H1 (cell line): ENCODE data around the gene NOTCH4. TPM values are rescaled to one million over a fixed set of nuclear protein-coding genes. Genes with fewer than 3 reads are reported as not detected.

Experiments used
- CTCF ChIA-PET: fragments of 300-600 bp; sonication (Branson Sonifier 250); formaldehyde crosslinking; loops from one replicate; lab custom pipeline; 2021; ENCODE audit not compliant: partially characterized antibody; lab: Charles Lee
- POLR2A ChIA-PET: fragments of 300-600 bp; sonication (Branson Sonifier 250); formaldehyde crosslinking; loops from one replicate; lab custom pipeline; 2021; ENCODE audit warnings: inconsistent platforms; ENCODE audit not compliant: partially characterized antibody; lab: Charles Lee
- DNase-seq, 2 experiments: peaks; one replicate each; pipeline versions ENCODE4 v3.0.0 to v3.0.0-alpha.2; 2010 to 2022; ENCODE audit warnings: low spot score in 2 of 2, low read depth in 1 of 2, mixed read lengths in 1 of 2
- FAIRE-seq: peaks from 2 replicates; lab custom pipeline; 2011; peaks lifted over from hg19 to GRCh38; lab: Jason Lieb, UNC
- H2AFZ ChIP-seq: 2 replicates; pipeline ENCODE4 v1.8.1; 2012; ENCODE audit warnings: low read length, inconsistent platforms
- H2AK5ac ChIP-seq: 2 replicates; pipeline ENCODE4 v1.6.1; 2013; ENCODE audit warnings: low read depth, low read length
- H2BK120ac ChIP-seq: replicated peaks from 2 replicates; pipeline ENCODE3; 2013; ENCODE audit warnings: low read depth, low read length, inconsistent platforms
- H2BK12ac ChIP-seq: 2 replicates; pipeline ENCODE4 v1.6.1; 2013; ENCODE audit warnings: low read depth, low read length
- H2BK15ac ChIP-seq: 2 replicates; pipeline ENCODE4 v1.6.1; 2013; ENCODE audit warnings: low read length
- H2BK20ac ChIP-seq: 2 replicates; pipeline ENCODE4 v1.6.1; 2013; ENCODE audit warnings: low read length
- H2BK5ac ChIP-seq: 2 replicates; pipeline ENCODE4 v1.6.1; 2013; ENCODE audit warnings: low read depth, low read length
- H3K14ac ChIP-seq: 2 replicates; pipeline ENCODE4 v1.6.1; 2013; ENCODE audit warnings: inconsistent platforms; ENCODE audit not compliant: insufficient read length
- H3K18ac ChIP-seq: 2 replicates; pipeline ENCODE4 v1.6.1; 2013; ENCODE audit warnings: low read length; ENCODE audit errors: extremely low read depth
- H3K23ac ChIP-seq: 2 replicates; pipeline ENCODE4 v1.6.1; 2013; ENCODE audit warnings: inconsistent platforms; ENCODE audit not compliant: insufficient read length
- H3K23me2 ChIP-seq: 2 replicates; pipeline ENCODE4 v1.6.1; 2013; ENCODE audit warnings: low read depth, low read length
- H3K27ac ChIP-seq: 2 replicates; pipeline ENCODE4 v1.6.1; 2011; ENCODE audit warnings: low read depth, low read length, inconsistent platforms
- H3K27me3 ChIP-seq, 4 experiments: replicated peaks in 1 of 4; 1 replicate in 1 of 4; 2 replicates in 3 of 4; pipeline versions ENCODE4 v1.6.1 to v1.8.1; 2011 to 2013; ENCODE audit warnings: low read length in 3 of 4, mild to moderate bottlenecking in 3 of 4, inconsistent platforms in 2 of 4, mixed read lengths in 2 of 4, moderate library complexity in 1 of 4; ENCODE audit not compliant: control insufficient read depth in 3 of 4, insufficient read depth in 3 of 4; ENCODE audit errors: extremely low read depth in 1 of 4
- H3K36me3 ChIP-seq, 4 experiments: 2 replicates each; pipeline versions ENCODE4 v1.6.1 to v1.8.1; 2011 to 2013; ENCODE audit warnings: mild to moderate bottlenecking in 4 of 4, low read length in 3 of 4, moderate library complexity in 2 of 4, control low read depth in 1 of 4, inconsistent platforms in 1 of 4; ENCODE audit not compliant: insufficient read depth in 4 of 4, control insufficient read depth in 2 of 4
- H3K4ac ChIP-seq: replicated peaks from 2 replicates; pipeline ENCODE3; 2013; ENCODE audit warnings: low read length, low read depth, mixed read lengths, inconsistent platforms; ENCODE audit not compliant: insufficient read length
- H3K4me1 ChIP-seq, 4 experiments: replicated peaks in 1 of 4; 1 replicate in 1 of 4; 2 replicates in 3 of 4; pipeline versions ENCODE4 v1.6.1 to v1.8.1; 2011 to 2013; ENCODE audit warnings: low read length in 3 of 4, inconsistent platforms in 2 of 4, mixed read lengths in 1 of 4; ENCODE audit not compliant: insufficient read depth in 4 of 4, control insufficient read depth in 3 of 4
- H3K4me2 ChIP-seq, 2 experiments: 2 replicates each; pipeline versions ENCODE4 v1.6.1 to v1.8.1; 2011 to 2013; ENCODE audit warnings: low read depth in 2 of 2, low read length in 2 of 2, control low read depth in 1 of 2, inconsistent platforms in 1 of 2, mild to moderate bottlenecking in 1 of 2; ENCODE audit not compliant: insufficient read depth in 1 of 2
- H3K4me3 ChIP-seq, 4 experiments: fragments of 200-600, 300-600 bp in 1 of 4; sonication (generic), shearing (Covaris generic), sonication (Bioruptor Twin) in 1 of 4; 2 replicates each; pipeline versions ENCODE4 v1.5.1 to v1.8.1; 2011 to 2016; ENCODE audit warnings: low read length in 4 of 4, low read depth in 3 of 4, control low read depth in 2 of 4, inconsistent platforms in 2 of 4, mild to moderate bottlenecking in 2 of 4, mixed read lengths in 1 of 4, moderate library complexity in 1 of 4; ENCODE audit not compliant: insufficient read depth in 2 of 4; ENCODE audit errors: extremely low read depth in 1 of 4
- H3K56ac ChIP-seq: replicated peaks from 2 replicates; pipeline ENCODE3; 2013; ENCODE audit warnings: low read depth, mild to moderate bottlenecking, mixed read lengths, low read length, inconsistent platforms; ENCODE audit not compliant: insufficient read length
- H3K79me1 ChIP-seq: 2 replicates; pipeline ENCODE4 v1.6.1; 2013; ENCODE audit warnings: low read depth, low read length, control low read depth
- H3K79me2 ChIP-seq, 2 experiments: 2 replicates each; pipeline versions ENCODE4 v1.6.1 to v1.8.1; 2012 to 2013; ENCODE audit warnings: low read length in 2 of 2, mild to moderate bottlenecking in 2 of 2, inconsistent platforms in 1 of 2; ENCODE audit not compliant: insufficient read depth in 2 of 2, control insufficient read depth in 1 of 2
- H3K9ac ChIP-seq, 4 experiments: replicated peaks in 1 of 4; 1 replicate in 1 of 4; 2 replicates in 3 of 4; pipeline versions ENCODE4 v1.6.1 to v1.8.1; 2011 to 2013; ENCODE audit warnings: low read depth in 3 of 4, low read length in 3 of 4, control low read depth in 2 of 4, mild to moderate bottlenecking in 2 of 4, moderate library complexity in 2 of 4, inconsistent platforms in 1 of 4; ENCODE audit errors: extremely low read depth in 1 of 4
- H3K9me3 ChIP-seq, 2 experiments: 2 replicates each; pipeline versions ENCODE4 v1.6.1 to v1.8.1; 2012 to 2013; ENCODE audit warnings: mild to moderate bottlenecking in 2 of 2, moderate library complexity in 2 of 2, control low read depth in 1 of 2, inconsistent platforms in 1 of 2, low read depth in 1 of 2, low read length in 1 of 2, mixed read lengths in 1 of 2; ENCODE audit not compliant: insufficient read depth in 2 of 2
- H4K20me1 ChIP-seq, 2 experiments: replicated peaks in 1 of 2; 2 replicates each; pipeline versions ENCODE3 to v1.8.1; 2011 to 2013; ENCODE audit warnings: inconsistent platforms in 2 of 2, low read length in 2 of 2, mild to moderate bottlenecking in 1 of 2; ENCODE audit not compliant: insufficient read depth in 2 of 2, control insufficient read depth in 1 of 2
- H4K5ac ChIP-seq: 2 replicates; pipeline ENCODE4 v1.6.1; 2013; ENCODE audit warnings: low read length, low read depth, mixed read lengths, inconsistent platforms; ENCODE audit not compliant: insufficient read length
- H4K8ac ChIP-seq: 2 replicates; pipeline ENCODE4 v1.8.0; 2013; ENCODE audit warnings: mild to moderate bottlenecking, moderate library complexity, low read length, inconsistent platforms; ENCODE audit not compliant: insufficient read depth; ENCODE audit errors: extremely low read depth
- H4K91ac ChIP-seq: replicated peaks from 2 replicates; pipeline ENCODE3; 2013; ENCODE audit warnings: low read length, mixed read lengths, inconsistent platforms; ENCODE audit not compliant: insufficient read length
- CREB1 ChIP-seq: IDR thresholded peaks from 2 replicates; pipeline ENCODE4 v1.6.1; 2012; ENCODE audit warnings: inconsistent platforms
- EGR1 ChIP-seq: IDR thresholded peaks from 2 replicates; pipeline ENCODE4 v1.6.1; 2011; ENCODE audit warnings: low read depth, low read length, borderline replicate concordance
- FOSL1 ChIP-seq: IDR thresholded peaks from 2 replicates; pipeline ENCODE4 v1.6.1; 2011; ENCODE audit warnings: mild to moderate bottlenecking, low read depth, low read length, moderate library complexity; ENCODE audit not compliant: insufficient read depth
- GABPA ChIP-seq: IDR thresholded peaks from 2 replicates; pipeline ENCODE4 v1.6.1; 2011; ENCODE audit warnings: mild to moderate bottlenecking, low read length, moderate library complexity, borderline replicate concordance; ENCODE audit not compliant: insufficient read depth
- HDAC2 ChIP-seq, 2 experiments: fragments of 300-600 bp in 1 of 2; sonication (generic) in 1 of 2; IDR thresholded peaks; 2 replicates each; pipeline ENCODE4 v1.6.1; 2011 to 2012; ENCODE audit warnings: low read depth in 2 of 2, low read length in 2 of 2, mild to moderate bottlenecking in 2 of 2, moderate library complexity in 2 of 2, borderline replicate concordance in 1 of 2, inconsistent platforms in 1 of 2
- PHF8 ChIP-seq: fragments of 200-600 bp; sonication (generic); conservative IDR thresholded peaks from 2 replicates; pipeline ENCODE4 v1.7.1; 2012; ENCODE audit warnings: low read depth, mild to moderate bottlenecking, inconsistent platforms, low read length, moderate library complexity
- POLR2A ChIP-seq, 2 experiments: IDR thresholded peaks; 1 replicate in 1 of 2; 2 replicates in 1 of 2; pipeline ENCODE4 v1.6.1; 2011; ENCODE audit warnings: low read depth in 2 of 2, low read length in 2 of 2, mild to moderate bottlenecking in 2 of 2; ENCODE audit errors: control extremely low read depth in 1 of 2
- POU5F1 ChIP-seq: IDR thresholded peaks from 2 replicates; pipeline ENCODE4 v1.6.1; 2011; ENCODE audit warnings: low read depth, mild to moderate bottlenecking, low read length, moderate library complexity
- SP1 ChIP-seq: IDR thresholded peaks from 2 replicates; pipeline ENCODE4 v1.6.1; 2011; ENCODE audit warnings: low read depth, low read length
- SP4 ChIP-seq: IDR thresholded peaks from 2 replicates; pipeline ENCODE4 v1.6.1; 2012; ENCODE audit warnings: low read length, inconsistent platforms
- TBP ChIP-seq: IDR thresholded peaks from 2 replicates; pipeline ENCODE4 v1.6.1; 2011; ENCODE audit warnings: low read depth, low read length, improper control_type of control experiment
- TCF12 ChIP-seq: IDR thresholded peaks from 2 replicates; pipeline ENCODE4 v1.6.1; 2011; ENCODE audit warnings: low read depth, mild to moderate bottlenecking, low read length
- WGBS, 2 experiments: shearing (Covaris generic) in 1 of 2; methylation state at CpG; one replicate each; pipeline versions ENCODE4 v1.1.6 to v1.1.7; 2013 to 2015; ENCODE audit warnings: low lambda C conversion rate in 2 of 2, mixed read lengths in 2 of 2, inconsistent platforms in 1 of 2, low coverage in 1 of 2, missing lambda C conversion rate in 1 of 2; ENCODE audit not compliant: insufficient replicate concordance in 2 of 2, insufficient coverage in 1 of 2, insufficient read length in 1 of 2; ENCODE audit errors: extremely low coverage in 1 of 2, missing lambda C conversion rate in 1 of 2; 5-methylcytosine and 5-hydroxymethylcytosine counted together
- polyA plus RNA-seq, 7 experiments: library from polyadenylated mRNA; depleted of rRNA in 3 of 7; stranded (reverse) in 5 of 7; unstranded in 2 of 7; fragments of >200 nt in 5 of 7; fragments of 200-250 nt in 2 of 7; gene quantifications; 1 replicate in 5 of 7; 2 replicates in 1 of 7; 4 replicates in 1 of 7; pipeline versions ENCODE4 v1.2.1 to v1.2.3, GENCODE V29; 2011 to 2013; ENCODE audit warnings: missing spikeins in 2 of 7, mixed read lengths in 2 of 7
- total RNA-seq: library from RNA; stranded (reverse); fragmentation: NEBNext Ultra II Directional; extraction: Animal tissue kit (Norgen Biotek cat#: 25700); gene quantifications from 2 replicates; pipeline ENCODE4 v1.2.1, GENCODE V29; 2021

The NOTCH4 gene
- total and polyA plus RNA-seq, 2 of the 8 experiments (the other 6 are each of a cell fraction or from before 2014, with no cell fraction given), result 1.9 to 2.8 TPM

DNA sequence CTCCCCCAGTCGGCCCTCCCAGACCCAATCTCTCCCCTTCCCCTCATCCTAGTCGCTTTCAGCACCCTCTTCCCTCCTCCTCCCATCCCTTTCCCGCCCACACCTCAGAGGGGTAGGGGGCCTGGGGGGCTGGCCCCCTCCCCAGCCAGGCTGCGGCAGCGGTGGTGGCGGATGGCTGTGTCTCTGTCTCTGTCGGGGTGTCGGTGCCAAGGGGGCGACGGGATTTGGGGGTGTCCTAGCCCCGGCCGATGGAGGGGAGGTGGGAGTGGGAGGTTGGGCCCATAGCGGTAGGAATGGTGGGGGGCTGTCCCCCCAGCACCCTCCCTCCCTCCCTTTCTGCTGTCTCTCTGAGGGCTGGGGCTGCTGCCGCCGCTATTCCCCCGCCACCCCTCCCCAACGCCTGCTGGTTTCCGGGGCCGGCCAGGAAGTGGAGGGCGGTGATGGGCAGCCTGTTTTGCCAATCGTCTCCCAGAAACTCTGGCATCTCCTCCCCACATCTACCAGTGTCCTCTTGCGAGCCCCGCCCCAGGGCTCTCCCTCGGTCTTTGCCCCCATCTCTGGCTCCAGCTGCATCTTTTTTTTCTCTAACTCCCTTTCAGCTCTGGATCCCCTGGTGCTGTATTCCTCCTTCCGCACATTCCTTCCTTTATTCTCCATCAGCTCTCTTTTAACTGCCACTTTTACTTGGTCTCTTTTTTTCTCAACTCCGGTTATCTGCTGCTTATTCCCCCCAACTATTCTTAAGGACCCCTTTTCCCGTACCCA, 48.0 kb downstream of the NOTCH4 start, which contains the start of gene AGPAT1:
TSS of gene AGPAT1 (minus strand) at position 374 of the 765 bp plus-strand sequence. CDS start 4,588 bp downstream, outside the sequence.
- H2BK5ac ChIP-seq, result peak within 1 kb of the TSS; percentile 97
- H3K9me3 ChIP-seq, result no peaks in the 10 kb centered on the region
- peak within 1 kb of the TSS; percentile 86; the same call in 1 of the 2 replicates for H2BK12ac ChIP-seq
- CTCF ChIA-PET, result interaction anchor here (0.8 to 2.4 kb wide), 4 partner anchors 9 to 77 kb away, joined by 3 to 10 read pairs (median 6); no protein-coding TSS in a partner anchor
- 2% methylated on average over 9 of the region's 27 CpGs; no CpG with 5 or more reads in 1 of the 2 experiments for WGBS, 2 experiments
- H2AK5ac ChIP-seq, result peak within 1 kb of the TSS; percentile 91
- H4K5ac ChIP-seq, result peak within 1 kb of the TSS; percentile 79
- H2BK120ac ChIP-seq, result peak within 1 kb of the TSS; percentile 8
- peaks cover 5 to 21% (median 9%) of the 10 kb centered on the region in 4 experiments; a peak in 6 of 7 replicates for H3K4me1 ChIP-seq
- FAIRE-seq (no peak), DNase-seq (peak; percentile 87 to 98)
- peak within 1 kb of the TSS; percentile 91 to 99 (median 95) for H3K4me3 ChIP-seq
- peak within 1 kb of the TSS; percentile 95 for H3K27ac ChIP-seq
- no peak within 1 kb of the TSS for H2AFZ ChIP-seq
- H3K18ac ChIP-seq, result peak within 1 kb of the TSS; percentile 97
- peak within 1 kb of the TSS; percentile 73 for H4K91ac ChIP-seq
- H3K23me2 ChIP-seq, result peaks cover 26% of the 10 kb centered on the region
- H3K27me3 ChIP-seq, result no peaks in the 10 kb centered on the region
- peak within 1 kb of the TSS; percentile 88 for H3K4ac ChIP-seq
- H3K79me1 ChIP-seq, result peaks cover 9% of the 10 kb centered on the region; the same call in 1 of the 2 replicates
- H3K14ac ChIP-seq, result no peak within 1 kb of the TSS
- peak within 1 kb of the TSS; percentile 84 to 96 (median 88) for H3K9ac ChIP-seq
- H4K8ac ChIP-seq, result no peak within 1 kb of the TSS
- H2BK20ac ChIP-seq, result peak within 1 kb of the TSS; percentile 38; the same call in 1 of the 2 replicates
- H3K23ac ChIP-seq, result no peak within 1 kb of the TSS
- H3K4me2 ChIP-seq, result peak within 1 kb of the TSS; percentile 99 to 100
- no peak within 1 kb of the TSS for H2BK15ac ChIP-seq
- peaks cover 5 to 6% of the 10 kb centered on the region in 2 experiments for H4K20me1 ChIP-seq
- H3K36me3 ChIP-seq, result peaks cover 0 to 18% (median 7%) of the 10 kb centered on the region in 4 experiments; a peak in 5 of 8 replicates
- POLR2A ChIA-PET, result interaction anchor here (0.7 to 7.9 kb wide), 14 partner anchors 10 to 349 kb away, joined by 3 to 194 read pairs (median 6); partner anchors contain the start of genes ATF6B, EGFL8, FKBPL and GPSM3
- peaks cover 13 to 50% of the 10 kb centered on the region in 2 experiments for H3K79me2 ChIP-seq
- H3K56ac ChIP-seq, result peak within 1 kb of the TSS; percentile 34
- TF ChIP-seq CREB1 (peak; percentile 24; the same call in 1 of the 2 replicates), PHF8 (peak; percentile 42; the same call in 1 of the 2 replicates), TCF12 (0 out of 2 replicates have a peak, but pooled peaks have one; percentile 43), POLR2A (IDR thresholded peaks at IDR 0.05; ENCODE audit: control extremely low read depth in 1 of 2, low read depth in 2 of 2, low read length in 2 of 2) (peak; percentile 50 to 63), TBP (peak; percentile 65; the same call in 1 of the 2 replicates), GABPA (peak; percentile 91), SP1 (peak; percentile 91), POU5F1 (no peak), EGR1 (peak; percentile 18; the same call in 1 of the 2 replicates), HDAC2 (IDR thresholded peaks at IDR 0.05; ENCODE audit: borderline replicate concordance in 1 of 2, low read depth in 2 of 2, low read length in 2 of 2) (0 out of 4 replicates have a peak, but pooled peaks of 1 of the 2 experiments have one; percentile 27), SP4 (no peak), FOSL1 (no peak)
